Activated CD8-positive, alpha-beta T cell treated with anti-CD3 and anti-CD28 coated beads for 36 hours (primary cell): Measurements from ENCODE around the gene SRL. TPM values are rescaled to one million over a fixed set of nuclear protein-coding genes. Genes with fewer than 3 reads are reported as not detected.

ENCODE experiments used
- ATAC-seq: fragments of 200-7000 bp; cut with Tn5 transposase; one replicate; pipeline ENCODE4 v1.10.0; 2021; ENCODE audit warnings: mild to moderate bottlenecking, moderate library complexity
- CTCF ChIA-PET: fragments of 350-600 bp; sonication (Branson Sonifier 250); formaldehyde crosslinking; loops from one replicate; lab custom pipeline; 2021; ENCODE audit warnings: antibody characterized with exemption; lab: Charles Lee
- POLR2A ChIA-PET: fragments of 350-600 bp; sonication (Branson Sonifier 250); formaldehyde crosslinking; loops from one replicate; lab custom pipeline; 2021; ENCODE audit warnings: antibody characterized with exemption; lab: Charles Lee
- DNase-seq: peaks from one replicate; pipeline ENCODE4 v3.0.0-alpha.2; 2020
- H3K27ac Mint-ChIP-seq: one replicate; pipeline ENCODE4 v1.8.0; 2021; ENCODE audit warnings: mild to moderate bottlenecking, mixed read lengths
- H3K27me3 Mint-ChIP-seq: one replicate; pipeline ENCODE4 v1.8.0; 2021; ENCODE audit warnings: mixed read lengths
- H3K36me3 Mint-ChIP-seq: one replicate; pipeline ENCODE4 v1.8.0; 2021; ENCODE audit warnings: low read depth, mixed read lengths
- H3K4me1 Mint-ChIP-seq: one replicate; pipeline ENCODE4 v1.8.0; 2021; ENCODE audit warnings: low read depth, mixed read lengths
- H3K4me3 Mint-ChIP-seq: one replicate; pipeline ENCODE4 v1.8.0; 2021; ENCODE audit warnings: mild to moderate bottlenecking, moderate library complexity, mixed read lengths
- H3K9me3 Mint-ChIP-seq: one replicate; pipeline ENCODE4 v1.8.0; 2021; ENCODE audit warnings: mixed read lengths
- CTCF ChIP-seq: fragments of 200-600 bp; IDR thresholded peaks from one replicate; pipeline ENCODE4 v1.8.0; 2022; ENCODE audit warnings: antibody characterized with exemption, mild to moderate bottlenecking
- intact Hi-C: fragments of 100-400 bp; cut with micrococcal nuclease; formaldehyde crosslinking; loops from one replicate; pipeline ENCODE4 v1.10.0; 2022
- total RNA-seq, 2 experiments: library from RNA; stranded (reverse); gene quantifications; one replicate each; pipeline ENCODE4 v1.2.3, GENCODE V29; 2021

Gene SRL
- total RNA-seq, 2 experiments from 2014 or later, result not detected

- no peak overlapping the region for H3K27ac Mint-ChIP-seq
- TF ChIP-seq CTCF, result no peak
- no peak for DNase-seq
- no peak for ATAC-seq
- ChIA-PET POLR2A (interaction anchor here (1.7 kb wide), 1 partner anchor 12 kb away, joined by 6 read pairs; no protein-coding TSS in a partner anchor), CTCF (interaction anchor here (0.7 to 1.6 kb wide), 4 partner anchors 28 to 345 kb away, joined by 3 to 5 read pairs (median 3); no protein-coding TSS in a partner anchor)
- intact Hi-C loops, result no loop called here
- H3K27me3 Mint-ChIP-seq, result peaks cover 13% of the 10 kb centered on the region
- H3K4me3 Mint-ChIP-seq, result no peak overlapping the region
- H3K36me3 Mint-ChIP-seq, result no peaks in the 10 kb centered on the region
- peaks cover 9% of the 10 kb centered on the region for H3K4me1 Mint-ChIP-seq
- H3K9me3 Mint-ChIP-seq, result no peaks in the 10 kb centered on the region
These were observed 42.1 kb upstream of the SRL start for GRCh38 chr16:4283939-4284338.

DNA sequence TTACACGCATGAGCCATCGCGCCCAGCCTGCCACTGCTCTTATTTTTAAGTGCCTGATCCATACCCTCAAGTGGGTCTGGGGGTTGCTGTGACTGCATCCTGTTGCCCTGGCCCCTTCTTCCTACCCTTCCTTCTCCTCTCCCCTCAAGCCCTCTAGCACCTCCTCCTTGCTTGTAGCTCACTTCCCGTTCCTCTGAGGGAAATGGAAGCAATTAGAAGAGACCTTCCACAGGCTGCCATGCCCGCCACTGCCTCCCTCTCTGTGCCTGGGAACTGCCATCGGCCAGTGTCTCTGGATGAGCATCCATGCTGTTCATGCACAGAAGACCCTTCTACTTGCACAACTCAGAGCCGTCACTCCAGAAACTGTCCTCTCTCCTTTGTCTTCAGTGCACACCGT lies 41.6 kb upstream of the SRL start:
- Mint-ChIP-seq H3K4me1 (peaks cover 6% of the 10 kb centered on the region), H3K36me3 (no peaks in the 10 kb centered on the region), H3K9me3 (no peaks in the 10 kb centered on the region), H3K27me3 (peaks cover 13% of the 10 kb centered on the region), H3K27ac (no peak overlapping the region), H3K4me3 (no peak overlapping the region)
- TF ChIP-seq CTCF, result no peak
- intact Hi-C loops, result no loop called here
- POLR2A ChIA-PET, result interaction anchor here (1.7 kb wide), 1 partner anchor 12 kb away, joined by 6 read pairs; no protein-coding TSS in a partner anchor
- ATAC-seq (no peak), DNase-seq (no peak)
- CTCF ChIA-PET, result interaction anchor here (0.7 to 1.6 kb wide), 5 partner anchors 29 to 344 kb away, joined by 3 to 5 read pairs (median 3); no protein-coding TSS in a partner anchor

DNA sequence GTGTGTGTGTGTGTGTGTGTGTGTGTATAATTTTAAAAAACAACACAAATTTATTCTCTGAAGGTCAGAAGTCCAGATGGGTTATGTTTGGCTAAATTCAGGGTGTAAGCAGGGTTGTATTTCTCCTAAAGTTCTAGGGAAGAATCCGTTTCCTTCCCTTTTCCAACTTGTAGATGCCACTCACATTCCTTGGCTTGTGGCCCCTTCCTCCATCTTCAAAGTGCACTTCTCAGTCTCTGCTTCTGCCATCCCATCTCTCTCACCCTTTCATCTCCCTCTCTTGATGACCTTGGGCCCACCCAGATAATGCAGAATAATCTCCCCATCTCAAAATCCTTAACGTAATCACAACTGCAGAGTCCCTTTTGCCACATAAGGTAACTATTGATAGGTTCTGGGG lies 38.7 kb upstream of the SRL start:
- no peaks in the 10 kb centered on the region for H3K9me3 Mint-ChIP-seq
- intact Hi-C loops, result no loop called here
- H3K36me3 Mint-ChIP-seq, result no peaks in the 10 kb centered on the region
- ChIA-PET CTCF (no interaction called here), POLR2A (no interaction called here)
- H3K4me1 Mint-ChIP-seq, result no peaks in the 10 kb centered on the region
- H3K27ac Mint-ChIP-seq, result no peak overlapping the region
- no peak overlapping the region for H3K4me3 Mint-ChIP-seq
- DNase-seq (no peak), ATAC-seq (no peak)
- H3K27me3 Mint-ChIP-seq, result peaks cover 13% of the 10 kb centered on the region
- no peak for TF ChIP-seq CTCF

GRCh38 chr16:4277987-4278513 lies 36.2 kb upstream of the SRL start:
- no peaks in the 10 kb centered on the region for H3K27me3 Mint-ChIP-seq
- DNase-seq (no peak), ATAC-seq (no peak)
- intact Hi-C loops, result no loop called here
- no peak overlapping the region for H3K4me3 Mint-ChIP-seq
- peaks cover 4% of the 10 kb centered on the region for H3K4me1 Mint-ChIP-seq
- POLR2A ChIA-PET, result interaction anchor here (0.6 kb wide), 1 partner anchor 528 kb away, joined by 3 read pairs; no protein-coding TSS in a partner anchor
- H3K27ac Mint-ChIP-seq, result no peak overlapping the region
- no peaks in the 10 kb centered on the region for H3K9me3 Mint-ChIP-seq
- no peaks in the 10 kb centered on the region for H3K36me3 Mint-ChIP-seq
- CTCF ChIA-PET, result interaction anchor here (1.1 to 1.7 kb wide), 2 partner anchors 9 to 124 kb away, joined by 3 to 5 read pairs; no protein-coding TSS in a partner anchor
- TF ChIP-seq CTCF, result no peak

DNA sequence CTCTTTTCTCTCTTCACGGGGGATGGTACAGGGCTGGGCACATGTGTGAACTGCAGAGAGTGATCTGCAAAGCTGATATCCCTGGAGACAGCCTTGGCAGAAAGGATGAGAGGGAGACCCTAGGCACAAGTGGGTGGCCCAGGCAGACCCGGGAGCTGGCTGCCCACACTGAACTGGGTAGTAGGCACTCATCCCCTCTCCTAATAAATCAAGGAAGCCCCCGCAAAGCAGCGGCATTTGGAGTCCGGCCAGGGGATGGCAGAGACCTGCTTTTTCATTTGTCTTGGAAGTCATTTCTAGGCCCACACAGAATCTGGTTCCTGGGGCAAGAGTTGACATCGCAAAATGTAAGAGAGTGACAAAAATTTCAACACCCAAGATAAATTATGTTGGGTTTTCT lies 34.0 kb upstream of the SRL start:
- ChIA-PET POLR2A (interaction anchor here (0.6 kb wide), 1 partner anchor 1685 kb away, joined by 3 read pairs; no protein-coding TSS in a partner anchor), CTCF (interaction anchor here (1.1 to 2.7 kb wide), 4 partner anchors 13 to 22 kb away, joined by 3 to 18 read pairs (median 4); no protein-coding TSS in a partner anchor)
- Mint-ChIP-seq H3K4me3 (no peak overlapping the region), H3K27ac (no peak overlapping the region), H3K9me3 (no peaks in the 10 kb centered on the region), H3K36me3 (peaks cover 1% of the 10 kb centered on the region), H3K4me1 (peaks cover 4% of the 10 kb centered on the region), H3K27me3 (no peaks in the 10 kb centered on the region)
- intact Hi-C loops, result no loop called here
- no peak for TF ChIP-seq CTCF
- no peak for DNase-seq
- ATAC-seq, result no peak
